Stimulated activated CD4-positive, alpha-beta T cell treated with anti-CD3 and anti-CD28 coated beads, Interleukin-15, amount 100 ng/mL, for 48 hours (primary cell): ENCODE data around the gene CDC42EP2.
A peak's percentile ranks its signal among the peaks of the same experiment; 100 is the strongest.
"Not testable (repeated sequence)": the region's sequence is repeated elsewhere in the genome, so short reads cannot be mapped to it uniquely, and the experiment has no call there.

ENCODE experiments used
- DNase-seq, 2 donors: peaks; one replicate each; pipeline ENCODE4 v3.0.0-alpha.2; 2020; ENCODE audit warnings: low read depth in 2 of 2

The CDC42EP2 gene

DNA sequence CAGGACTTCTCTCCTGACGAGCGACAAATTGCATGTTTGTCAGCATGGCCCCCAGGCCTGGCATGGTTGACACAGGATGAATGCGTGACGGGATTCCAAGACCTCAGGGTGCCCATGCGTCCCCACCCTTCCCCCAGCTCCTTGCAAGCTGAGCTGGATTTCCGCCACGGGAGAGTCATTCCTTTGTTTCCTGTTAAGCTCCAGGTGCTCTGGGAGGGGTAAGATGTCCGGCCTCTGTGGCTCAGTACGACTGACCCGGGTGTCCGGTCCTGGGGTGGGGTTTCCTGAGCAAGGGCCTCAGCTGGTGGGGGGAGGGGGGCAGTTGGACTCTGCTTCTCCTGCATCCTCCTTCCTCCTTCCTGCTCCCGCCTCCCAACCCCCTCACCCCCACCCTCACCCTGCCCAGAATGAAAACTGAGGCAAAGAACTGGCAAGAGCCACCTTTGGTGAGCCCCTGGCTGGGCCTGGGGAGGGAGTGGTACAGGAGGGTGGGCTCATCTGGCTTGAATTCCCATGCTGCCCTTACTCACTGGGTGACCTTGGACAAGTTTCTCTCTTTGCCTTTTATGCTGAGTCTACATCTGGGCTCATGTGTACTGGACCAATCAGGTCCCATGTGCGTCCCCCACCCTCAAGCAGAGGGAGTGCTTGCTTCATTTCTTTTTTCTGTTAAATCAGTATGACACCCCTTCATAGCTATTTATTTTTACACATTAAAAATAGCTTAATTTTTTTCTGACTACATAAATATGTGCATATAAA lies 2.5 kb downstream of the CDC42EP2 start:
- DNase-seq, result no peak

DNA sequence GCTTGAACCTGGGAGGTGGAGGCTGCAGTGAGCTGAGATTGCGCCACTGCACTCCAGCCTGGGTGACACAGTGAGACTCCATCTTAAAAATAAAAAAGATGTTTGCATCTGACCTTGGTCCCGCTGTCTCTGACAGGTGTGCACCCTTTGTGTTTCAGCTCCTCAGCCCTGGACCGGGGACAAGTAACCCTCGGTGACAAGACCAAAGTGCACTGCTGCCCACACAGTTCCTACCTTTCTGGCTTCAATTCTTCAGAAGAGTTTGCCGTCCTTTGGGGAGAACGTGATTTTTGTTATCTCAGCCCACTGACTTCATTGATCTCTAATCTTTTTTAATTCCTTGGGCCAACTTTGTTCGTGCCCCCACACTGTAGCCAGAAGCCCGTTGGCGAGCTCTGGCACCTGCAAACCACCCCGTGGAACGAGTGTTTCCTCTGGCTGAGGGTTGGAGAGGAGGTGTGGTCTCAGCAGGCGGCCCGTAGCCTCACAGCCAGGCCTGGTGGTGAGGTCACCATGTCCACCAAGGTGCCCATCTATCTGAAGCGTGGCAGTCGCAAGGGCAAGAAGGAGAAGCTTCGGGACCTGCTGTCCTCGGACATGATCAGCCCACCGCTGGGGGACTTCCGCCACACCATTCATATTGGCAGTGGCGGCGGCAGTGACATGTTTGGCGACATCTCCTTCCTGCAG lies 5.9 kb downstream of the CDC42EP2 start:
- DNase-seq, result no peak

DNA sequence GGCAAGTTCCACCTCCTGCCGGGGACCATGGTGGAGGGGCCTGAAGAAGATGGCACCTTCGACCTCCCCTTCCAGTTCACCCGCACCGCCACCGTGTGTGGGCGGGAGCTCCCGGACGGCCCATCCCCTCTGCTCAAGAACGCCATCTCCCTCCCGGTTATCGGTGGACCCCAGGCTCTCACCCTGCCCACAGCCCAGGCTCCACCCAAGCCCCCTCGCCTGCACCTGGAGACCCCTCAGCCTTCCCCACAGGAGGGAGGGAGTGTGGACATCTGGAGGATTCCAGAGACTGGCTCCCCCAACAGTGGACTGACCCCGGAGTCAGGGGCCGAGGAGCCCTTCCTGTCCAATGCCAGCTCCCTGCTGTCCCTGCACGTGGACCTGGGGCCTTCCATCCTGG lies 6.4 kb downstream of the CDC42EP2 start:
- DNase-seq, result no peak

DNA sequence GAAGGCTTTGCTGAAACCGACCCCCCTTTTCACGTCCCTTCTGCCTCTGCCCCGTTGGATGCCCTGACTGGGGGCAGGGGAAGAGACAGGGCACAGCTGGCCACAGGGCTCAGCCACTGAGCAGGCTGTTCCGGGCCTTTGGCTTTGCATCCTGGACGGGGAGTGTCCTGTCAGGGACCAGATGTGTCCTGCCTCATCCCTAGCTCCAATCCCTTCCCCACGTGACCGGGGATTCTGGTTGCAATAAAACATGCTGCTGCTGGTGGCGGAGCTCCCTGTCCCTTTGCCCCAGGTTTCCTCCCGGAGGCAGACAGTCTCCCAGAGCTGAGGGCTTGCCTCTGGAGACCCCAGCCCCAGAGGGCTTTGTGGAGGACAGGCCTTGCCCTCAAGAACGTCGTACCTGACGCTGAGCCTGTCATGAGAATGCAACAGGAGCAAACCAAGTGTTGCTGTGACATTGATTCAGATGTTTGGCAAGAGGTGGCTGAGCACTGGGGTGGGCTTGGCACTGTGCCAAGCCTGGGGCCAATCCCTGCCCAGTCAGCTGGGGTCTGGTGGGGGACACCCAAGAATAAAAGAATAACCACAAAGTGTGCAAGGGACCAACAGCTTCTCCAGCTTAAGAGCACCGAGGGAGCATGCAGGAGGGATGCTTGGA lies 7.3 kb downstream of the CDC42EP2 start:
- no peak for DNase-seq

DNA sequence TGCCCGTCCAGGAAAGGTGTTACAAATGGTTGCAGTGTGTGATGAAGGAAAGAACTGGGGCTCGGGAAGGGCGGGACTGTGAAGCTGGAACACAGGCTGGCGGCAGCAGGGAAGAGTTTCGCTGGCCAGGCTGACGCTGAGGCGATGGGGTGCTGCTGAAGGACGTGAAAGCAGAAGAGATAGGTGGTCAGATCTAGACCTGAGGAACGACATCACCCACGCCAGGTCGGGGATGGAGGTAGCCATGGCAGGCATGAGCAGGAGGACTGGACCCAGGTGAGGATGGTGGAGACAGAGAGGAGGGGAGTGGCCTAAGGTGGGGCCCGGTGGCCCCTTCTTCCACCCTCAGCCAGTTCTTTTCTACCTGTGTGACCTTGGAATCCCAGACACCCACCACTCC lies 9.1 kb downstream of the CDC42EP2 start:
- no peak for DNase-seq

DNA sequence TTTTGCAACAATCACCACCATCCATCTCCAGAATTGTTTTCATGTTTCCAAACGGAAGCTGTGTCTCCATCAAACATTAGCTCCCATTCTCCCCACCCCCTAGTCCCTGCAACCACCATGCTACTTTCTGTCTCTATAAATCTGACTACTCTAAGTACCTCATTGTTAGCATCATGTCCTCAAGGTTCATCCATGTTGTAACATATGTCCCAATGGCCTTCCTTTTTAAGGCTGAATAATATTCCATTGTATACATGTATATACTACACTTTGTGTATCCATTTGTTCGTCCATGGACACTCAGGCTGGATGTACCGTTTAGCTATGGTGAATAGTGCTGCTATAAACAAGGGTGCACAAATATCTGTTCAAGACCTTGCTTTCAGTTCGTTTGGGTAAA lies 10.8 kb downstream of the CDC42EP2 start:
- DNase-seq, result no peak

DNA sequence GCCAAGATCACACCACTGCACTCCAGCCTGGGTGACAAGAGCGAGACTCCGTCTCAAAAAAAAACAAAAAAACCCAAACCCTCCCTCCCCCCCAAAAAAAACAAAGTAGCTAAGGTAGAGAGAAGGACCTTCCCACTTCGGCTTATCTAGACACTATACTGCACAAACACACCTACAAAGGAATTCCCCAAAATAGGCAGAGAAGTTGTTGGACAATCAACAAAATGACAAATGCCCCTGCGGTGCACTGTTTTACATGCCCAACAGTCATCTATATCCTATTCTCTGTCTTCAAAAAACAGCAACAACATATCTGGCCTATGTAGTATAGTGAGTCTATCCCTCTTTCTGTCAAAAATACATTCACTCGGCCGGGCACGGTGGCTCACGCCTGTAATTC lies 12.4 kb downstream of the CDC42EP2 start:
- DNase-seq, result no peak

DNA sequence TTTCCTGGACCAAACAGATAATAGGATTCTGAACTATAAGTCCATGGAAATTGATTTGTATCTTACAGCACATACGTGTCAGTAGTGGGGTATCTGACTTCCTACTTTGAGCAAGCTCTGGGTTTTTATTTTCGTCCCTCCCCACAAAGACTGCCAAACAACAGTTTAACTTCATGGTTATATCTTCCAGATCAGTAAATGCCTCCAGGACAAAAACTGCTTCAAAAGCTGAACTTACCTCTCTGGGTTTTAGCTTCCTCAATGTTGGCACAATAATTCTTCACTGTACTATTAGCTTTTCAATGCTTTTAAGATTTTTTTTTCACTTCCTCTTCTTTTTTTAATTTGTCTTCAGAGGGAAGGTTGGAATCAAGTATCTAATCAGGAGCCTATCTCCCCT lies 14.8 kb downstream of the CDC42EP2 start:
- DNase-seq, result no peak

DNA sequence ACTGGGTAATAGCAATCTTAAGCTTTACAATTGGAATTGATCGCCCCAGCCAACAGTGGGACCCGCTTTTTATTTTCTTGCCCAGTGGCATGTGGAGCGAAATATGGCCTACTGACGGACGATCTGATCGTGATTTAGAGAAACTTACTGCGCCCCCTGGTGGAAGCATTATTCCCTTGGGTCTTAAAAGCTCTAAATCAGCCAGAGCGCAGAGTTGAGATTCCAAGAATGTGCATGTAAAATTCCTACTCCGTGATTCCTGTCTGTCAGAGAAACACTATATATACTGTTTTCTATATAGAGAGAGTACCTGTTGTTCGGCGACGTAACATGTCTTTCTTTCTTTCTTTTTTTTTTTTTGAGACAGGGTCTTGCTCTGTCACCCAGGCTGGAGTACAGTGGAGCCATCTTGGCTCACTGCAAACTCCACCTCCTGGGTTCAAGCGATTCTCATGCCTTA lies 15.3 kb downstream of the CDC42EP2 start:
- peak; percentile 77 to 86 for DNase-seq

DNA sequence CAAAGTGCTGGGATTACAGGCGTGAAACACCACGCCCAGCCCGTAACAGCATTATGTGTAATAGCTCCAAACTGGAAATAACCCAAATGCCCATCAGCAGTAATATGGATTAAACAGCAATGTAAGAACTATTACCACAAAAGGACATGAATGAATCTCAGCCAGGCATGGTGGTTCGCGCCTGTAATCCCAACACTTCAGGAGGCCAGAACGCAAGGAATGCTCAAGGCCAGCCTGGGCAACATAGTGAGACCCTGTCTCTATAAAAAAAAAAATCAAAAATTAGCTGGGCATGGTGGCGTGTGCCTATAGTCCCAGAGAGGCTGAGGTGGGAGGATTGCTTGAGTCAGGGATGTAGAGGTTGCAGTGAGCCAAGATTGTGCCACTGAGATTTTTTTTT lies 15.9 kb downstream of the CDC42EP2 start:
- DNase-seq, result no peak

DNA sequence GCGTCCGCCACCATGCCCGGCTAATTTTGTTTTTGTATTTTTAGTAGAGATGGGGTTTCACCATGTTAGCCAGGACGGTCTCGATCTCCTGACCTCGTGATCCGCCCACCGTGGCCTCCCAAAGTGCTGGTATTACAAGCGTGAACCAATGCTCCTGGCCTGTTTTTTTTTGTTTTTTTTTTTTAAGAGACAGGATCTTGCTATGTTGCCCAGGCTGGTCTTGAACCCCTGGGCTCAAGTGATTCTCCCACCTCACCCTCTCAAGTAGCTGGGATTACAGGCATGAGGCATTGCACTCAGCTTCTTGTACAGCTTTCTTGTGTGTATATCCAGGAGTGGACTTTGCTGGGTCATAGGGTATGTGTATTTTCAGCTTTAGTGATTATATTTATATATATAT lies 17.9 kb downstream of the CDC42EP2 start:
- not testable (repeated sequence) for DNase-seq

DNA sequence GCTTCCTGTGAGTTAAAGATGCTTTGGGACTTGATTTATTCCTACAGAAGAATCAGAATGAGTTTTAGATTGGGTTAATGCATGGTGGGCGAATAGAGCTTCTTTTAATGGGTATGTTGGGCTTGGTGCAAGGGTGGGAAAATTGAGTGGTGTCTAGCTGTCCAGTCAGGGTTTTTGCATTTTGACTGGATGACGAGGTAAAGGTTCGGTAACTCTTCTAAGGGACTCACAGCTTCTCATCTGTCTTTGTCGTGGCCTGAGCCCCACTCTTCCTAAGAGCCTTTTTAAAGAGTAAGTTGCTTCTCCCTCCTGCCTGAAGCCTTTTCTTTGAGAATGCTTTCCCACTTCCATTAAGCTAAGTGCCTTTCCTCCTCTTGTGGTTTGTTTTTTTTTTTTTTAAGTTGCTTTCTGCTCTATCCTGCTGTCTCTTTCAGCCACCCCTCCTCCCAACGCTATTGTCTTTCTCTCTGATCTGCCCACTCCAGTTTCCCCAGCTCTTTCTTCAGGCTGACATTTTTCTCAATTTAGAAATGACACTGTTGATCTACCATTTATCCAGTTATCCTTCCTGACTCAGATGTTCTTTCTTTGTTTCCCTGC lies 20.1 kb downstream of the CDC42EP2 start:
- DNase-seq, result no peak

DNA sequence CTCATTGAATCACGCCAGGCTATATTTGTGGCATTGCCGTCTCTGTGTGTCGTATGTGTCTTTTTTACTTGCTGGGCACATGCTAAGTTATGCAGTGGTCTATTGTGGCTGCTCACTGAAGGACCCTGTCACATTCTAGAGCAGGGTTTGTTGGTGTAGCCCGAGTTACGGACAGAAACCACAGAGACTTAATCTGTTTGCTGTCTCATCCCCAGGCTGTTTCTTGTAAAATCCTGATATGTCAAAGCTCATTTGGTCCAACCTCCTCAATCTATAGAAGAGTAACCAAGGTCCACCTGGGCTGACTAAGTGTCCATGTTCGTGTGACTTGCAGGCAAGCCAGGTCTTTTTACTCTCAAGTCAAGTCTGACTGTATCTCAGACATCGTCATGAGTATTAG lies 24.0 kb downstream of the CDC42EP2 start:
- no peak for DNase-seq

DNA sequence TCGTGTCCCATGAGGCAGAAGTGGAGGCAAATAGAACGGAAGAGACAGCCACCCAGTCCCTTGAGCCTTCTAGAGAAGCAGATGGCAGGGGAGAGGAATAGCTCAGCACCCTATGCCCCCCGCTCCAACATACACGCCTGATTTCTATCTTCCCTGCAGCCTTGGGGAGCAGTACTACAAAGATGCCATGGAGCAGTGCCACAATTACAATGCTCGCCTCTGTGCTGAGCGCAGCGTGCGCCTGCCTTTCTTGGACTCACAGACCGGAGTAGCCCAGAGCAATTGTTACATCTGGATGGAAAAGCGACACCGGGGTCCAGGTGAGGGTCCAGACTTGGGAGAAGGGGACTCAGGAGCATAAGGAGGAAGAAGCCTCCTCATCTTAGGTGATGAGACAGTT lies 25.6 kb downstream of the CDC42EP2 start:
- DNase-seq, result no peak

DNA sequence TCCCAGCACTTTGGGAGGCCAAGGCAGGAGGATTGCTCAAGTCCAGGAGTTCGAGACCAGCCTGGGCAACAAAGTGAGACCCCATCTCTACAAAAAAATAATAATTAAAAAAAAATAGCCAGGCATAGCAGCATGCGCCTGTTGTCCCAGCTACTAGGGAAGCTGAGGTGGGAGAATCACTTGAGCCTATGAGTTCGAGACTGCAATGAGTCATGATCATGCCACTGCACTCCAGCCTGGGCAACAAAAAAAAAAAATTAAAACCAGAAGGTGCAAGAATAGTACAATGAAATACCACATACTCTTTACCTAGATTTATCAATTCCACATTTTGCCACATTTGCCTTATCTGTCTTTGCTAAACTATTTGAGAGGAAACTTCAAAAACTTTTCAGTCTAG lies 27.2 kb downstream of the CDC42EP2 start:
- no peak for DNase-seq

DNA sequence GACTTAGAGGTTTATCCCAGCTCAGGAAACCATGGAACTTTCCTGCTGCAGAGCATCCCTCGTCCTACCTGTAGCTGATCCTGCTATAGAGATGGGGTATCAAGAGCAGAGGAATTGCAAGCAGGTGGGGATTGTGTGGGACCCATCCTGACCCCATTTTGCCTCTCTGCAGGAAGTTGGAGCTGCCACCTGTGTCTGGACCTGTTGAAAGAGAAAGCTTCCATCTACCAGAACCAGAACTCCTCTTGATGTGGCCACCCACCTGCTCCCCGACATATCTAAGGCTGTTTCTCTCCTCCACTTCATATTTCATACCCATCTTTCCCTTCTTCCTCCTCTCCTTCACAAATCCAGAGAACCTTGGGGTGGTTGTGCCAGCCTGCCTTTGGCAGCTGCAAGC lies 36.8 kb downstream of the CDC42EP2 start:
- no peak for DNase-seq

DNA sequence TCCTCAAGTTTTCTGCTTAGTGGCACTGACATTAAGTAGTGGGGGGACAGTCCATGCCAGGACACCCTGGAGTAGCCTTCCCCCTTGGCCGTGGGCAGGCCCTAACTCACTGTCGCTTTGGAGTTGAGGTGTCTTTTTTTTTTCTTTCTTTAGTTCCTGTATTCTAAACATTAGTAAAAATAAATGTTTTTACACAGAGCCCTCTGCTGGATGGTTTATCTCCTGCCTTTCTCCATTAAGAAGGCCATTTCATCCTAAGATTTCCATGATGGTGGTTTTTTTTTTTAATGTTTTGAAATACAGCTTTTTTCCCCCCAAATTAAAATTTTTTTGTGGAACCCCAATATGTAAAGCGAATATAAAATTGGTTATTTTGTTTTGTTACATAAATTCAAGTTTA lies 38.1 kb downstream of the CDC42EP2 start:
- no peak for DNase-seq

DNA sequence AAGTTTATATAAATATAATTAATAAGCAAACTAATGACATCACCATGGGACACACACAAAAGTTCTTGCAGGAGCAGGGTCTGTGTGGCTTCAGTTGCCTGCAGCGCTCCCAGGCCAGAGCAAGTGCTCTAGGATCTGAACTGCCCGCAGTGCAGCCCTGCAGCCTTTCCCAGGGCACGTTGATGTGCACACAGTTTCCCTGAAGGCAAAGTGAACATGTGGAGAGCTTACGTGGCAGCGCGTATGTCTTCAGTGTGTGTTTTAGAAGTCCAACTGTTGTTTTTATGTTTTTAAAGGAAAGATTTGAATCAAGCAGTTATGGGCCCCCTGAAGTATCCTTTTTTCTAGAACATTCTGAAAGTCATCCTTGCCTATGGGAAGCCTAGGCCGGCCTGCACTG lies 38.7 kb downstream of the CDC42EP2 start:
- DNase-seq, result no peak

DNA sequence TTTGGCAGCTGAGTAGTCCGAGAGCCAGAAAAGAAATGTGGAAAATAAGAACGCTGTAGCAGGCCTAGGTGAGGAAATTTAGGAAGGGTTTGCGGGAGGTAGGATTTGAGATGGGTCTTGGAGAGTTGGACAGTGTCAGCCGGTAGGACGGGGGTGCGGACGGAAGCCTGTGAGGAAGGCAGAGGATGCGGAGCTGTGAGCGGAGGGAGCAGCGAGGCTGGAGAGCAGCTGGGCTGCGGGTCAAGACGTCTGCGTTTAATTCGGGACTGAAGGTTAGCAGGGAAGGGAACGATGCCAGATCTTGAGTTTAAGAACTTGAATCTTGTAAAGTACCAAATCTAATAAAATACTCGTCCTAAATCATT lies 39.2 kb downstream of the CDC42EP2 start:
- no peak for DNase-seq

DNA sequence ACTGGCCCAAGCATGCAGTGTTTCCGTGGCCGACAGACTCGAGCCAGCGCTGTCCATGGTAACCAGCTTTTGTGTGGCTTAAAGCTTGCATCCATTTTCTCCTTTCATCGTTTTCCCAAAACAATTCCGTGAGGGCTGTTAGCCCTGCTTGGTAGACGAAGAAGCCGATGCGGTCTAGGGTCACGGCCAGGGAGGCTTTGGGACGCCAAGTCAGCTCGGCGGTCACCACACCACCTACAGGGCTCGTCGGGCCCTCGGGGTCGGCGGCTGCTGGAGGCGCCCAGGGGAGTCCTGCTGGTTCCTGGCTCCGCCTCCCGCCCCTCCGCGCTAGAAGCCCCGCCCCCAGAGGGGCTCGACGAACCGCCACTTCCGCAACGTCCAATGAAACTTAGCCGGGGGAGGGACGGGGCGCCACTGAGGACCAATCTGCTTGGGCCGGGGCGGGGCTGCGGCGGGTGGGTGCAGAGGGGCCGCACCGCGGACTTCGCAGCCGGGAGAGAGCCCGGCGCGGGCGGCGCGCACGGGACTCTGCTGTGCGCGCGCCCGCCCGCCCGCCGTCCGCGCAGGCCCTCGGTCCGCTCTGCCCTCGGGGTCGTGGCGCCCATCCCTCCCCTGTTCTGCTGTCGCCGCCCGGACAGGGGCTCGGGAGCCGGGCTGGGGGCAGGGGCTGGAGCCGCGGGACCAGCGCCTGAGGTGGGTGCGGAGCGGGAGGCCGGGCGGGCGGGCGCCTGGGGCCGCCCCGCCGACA lies 39.8 kb downstream of the CDC42EP2 start, which contains the start of gene TIGD3:
Gene TIGD3 (plus strand): TSS at position 487 of the 748 bp plus-strand sequence. CDS start 1,058 bp downstream, outside the sequence.
- peak; percentile 92 to 97 for DNase-seq

DNA sequence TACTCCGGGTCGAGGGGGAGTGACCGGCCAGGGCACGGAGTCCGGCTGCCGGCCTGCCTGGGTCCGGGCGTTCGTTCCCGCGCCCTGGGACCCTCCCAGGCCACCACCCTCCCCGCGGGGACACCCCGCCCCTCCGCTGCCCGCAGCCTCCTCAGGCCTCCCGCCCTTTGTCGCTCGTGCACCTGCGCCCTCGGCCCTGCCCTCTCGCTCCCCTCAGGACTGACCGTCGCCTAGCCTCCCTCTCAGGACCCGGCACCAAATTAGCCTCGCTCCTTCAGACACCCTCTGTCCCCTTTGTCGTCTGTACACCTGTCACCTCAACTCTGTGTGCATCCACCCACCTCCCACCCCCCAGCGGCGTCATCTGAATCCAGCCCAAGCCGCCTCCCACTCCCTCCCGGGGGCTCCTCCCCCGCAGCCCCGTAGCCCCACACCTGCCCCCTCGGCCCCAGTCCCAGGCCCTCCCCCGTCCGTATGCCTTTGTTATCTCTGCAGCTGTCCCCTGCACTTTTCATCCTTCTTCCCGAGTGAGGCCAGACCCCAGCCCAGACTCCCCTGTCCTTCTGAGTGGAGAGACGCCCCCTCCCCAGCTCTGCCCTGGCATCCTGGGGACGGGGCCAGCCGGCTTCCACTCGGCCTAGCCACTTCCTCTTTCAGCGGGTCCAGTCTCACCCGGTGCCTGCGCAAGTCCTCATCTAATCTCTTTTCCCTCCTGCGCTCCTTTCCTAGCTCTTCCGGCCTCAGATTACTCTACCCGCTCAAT lies 40.5 kb downstream of the CDC42EP2 start:
- no peak for DNase-seq
